GM10266 (cell line): ENCODE results near the gene ALCAM.

Experiments
- DNase-seq: peaks from one replicate; pipeline ENCODE4 v3.0.0; 2012; ENCODE audit errors: extremely low spot score
- TF ChIP-seq, protein P1 (sequence below): IDR thresholded peaks from 2 replicates; pipeline ENCODE4 v1.5.1; 2012; ENCODE audit warnings: mild to moderate bottlenecking, low read depth; ENCODE audit not compliant: control insufficient read depth, insufficient read depth; ENCODE audit errors: missing control alignments

The ALCAM gene

DNA sequence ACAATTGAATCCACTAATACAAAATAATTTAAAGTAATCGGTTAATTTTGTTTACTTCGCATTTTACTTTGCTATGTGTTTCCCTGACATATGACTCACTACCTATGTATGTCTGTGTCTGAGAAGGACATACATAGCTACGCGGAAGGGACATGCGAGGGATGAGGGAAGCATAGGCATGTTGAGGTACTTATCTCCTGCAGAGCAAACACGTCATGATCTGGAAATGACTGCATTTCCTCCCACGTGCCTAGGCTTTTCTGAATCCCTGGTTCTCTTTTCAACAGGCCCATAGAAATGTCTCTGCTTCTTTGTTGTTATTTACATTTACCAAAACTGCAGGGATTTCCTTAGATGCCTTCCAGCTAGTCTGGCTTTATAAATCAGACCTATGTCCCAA is 27.5 kb downstream of the ALCAM start:
- TF ChIP-seq, protein P1, sequence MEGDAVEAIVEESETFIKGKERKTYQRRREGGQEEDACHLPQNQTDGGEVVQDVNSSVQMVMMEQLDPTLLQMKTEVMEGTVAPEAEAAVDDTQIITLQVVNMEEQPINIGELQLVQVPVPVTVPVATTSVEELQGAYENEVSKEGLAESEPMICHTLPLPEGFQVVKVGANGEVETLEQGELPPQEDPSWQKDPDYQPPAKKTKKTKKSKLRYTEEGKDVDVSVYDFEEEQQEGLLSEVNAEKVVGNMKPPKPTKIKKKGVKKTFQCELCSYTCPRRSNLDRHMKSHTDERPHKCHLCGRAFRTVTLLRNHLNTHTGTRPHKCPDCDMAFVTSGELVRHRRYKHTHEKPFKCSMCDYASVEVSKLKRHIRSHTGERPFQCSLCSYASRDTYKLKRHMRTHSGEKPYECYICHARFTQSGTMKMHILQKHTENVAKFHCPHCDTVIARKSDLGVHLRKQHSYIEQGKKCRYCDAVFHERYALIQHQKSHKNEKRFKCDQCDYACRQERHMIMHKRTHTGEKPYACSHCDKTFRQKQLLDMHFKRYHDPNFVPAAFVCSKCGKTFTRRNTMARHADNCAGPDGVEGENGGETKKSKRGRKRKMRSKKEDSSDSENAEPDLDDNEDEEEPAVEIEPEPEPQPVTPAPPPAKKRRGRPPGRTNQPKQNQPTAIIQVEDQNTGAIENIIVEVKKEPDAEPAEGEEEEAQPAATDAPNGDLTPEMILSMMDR, result no peak
- DNase-seq, result no peak

GRCh38 chr3:105397974-105398373 is 31.3 kb downstream of the ALCAM start:
- DNase-seq, result no peak
- TF ChIP-seq, protein P1, result no peak

- TF ChIP-seq, protein P1, result no peak
- DNase-seq, result no peak
Measured at GRCh38 chr3:105398437-105398836, 31.7 kb downstream of the ALCAM start.

DNA sequence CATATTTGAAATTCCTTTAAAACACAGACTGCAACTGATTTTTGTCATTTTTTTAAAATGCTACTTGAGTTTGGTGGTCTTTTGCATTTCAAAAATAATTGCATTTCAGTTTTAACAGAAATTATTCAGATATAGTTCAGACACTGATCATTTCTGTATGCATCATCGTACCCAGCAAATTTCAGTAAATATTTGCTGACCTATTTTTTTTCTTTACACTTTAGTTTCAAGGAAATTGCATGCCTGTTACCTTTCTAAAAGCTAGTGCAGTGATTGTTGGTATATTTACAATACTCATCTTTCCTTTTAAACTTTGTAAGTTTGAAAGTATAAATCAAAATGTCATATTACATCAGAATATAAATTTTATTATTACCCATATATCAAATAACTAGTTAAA is 32.4 kb downstream of the ALCAM start:
- TF ChIP-seq, protein P1, result no peak
- no peak for DNase-seq

DNA sequence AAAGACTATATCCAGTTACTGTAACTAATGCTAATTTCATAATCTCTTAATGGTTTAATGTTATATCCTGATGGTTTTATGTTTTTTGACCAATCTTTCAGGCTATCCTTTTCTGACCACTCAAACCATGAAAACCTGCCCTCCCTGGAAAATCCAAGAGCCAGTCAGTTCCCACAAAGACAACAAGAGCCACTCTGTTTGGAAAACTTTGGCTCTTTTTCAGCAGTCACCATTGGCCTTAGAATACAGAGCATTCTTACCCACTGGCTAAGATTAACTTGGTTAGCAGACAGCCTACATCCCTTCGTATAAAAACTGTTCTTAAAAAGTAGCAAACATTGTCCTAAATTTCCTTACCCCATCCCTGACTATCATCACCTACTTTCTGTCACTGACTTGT is 32.9 kb downstream of the ALCAM start:
- DNase-seq, result no peak
- TF ChIP-seq, protein P1, result no peak

- no peak for DNase-seq
- TF ChIP-seq, protein P1, result no peak
Measured at GRCh38 chr3:105401254-105401653, 34.5 kb downstream of the ALCAM start.

GRCh38 chr3:105401691-105402149 is 35.0 kb downstream of the ALCAM start:
- DNase-seq, result no peak
- TF ChIP-seq, protein P1, result no peak
